ENCODE data around the gene NCOA4.

NCOA4 gene

DNA sequence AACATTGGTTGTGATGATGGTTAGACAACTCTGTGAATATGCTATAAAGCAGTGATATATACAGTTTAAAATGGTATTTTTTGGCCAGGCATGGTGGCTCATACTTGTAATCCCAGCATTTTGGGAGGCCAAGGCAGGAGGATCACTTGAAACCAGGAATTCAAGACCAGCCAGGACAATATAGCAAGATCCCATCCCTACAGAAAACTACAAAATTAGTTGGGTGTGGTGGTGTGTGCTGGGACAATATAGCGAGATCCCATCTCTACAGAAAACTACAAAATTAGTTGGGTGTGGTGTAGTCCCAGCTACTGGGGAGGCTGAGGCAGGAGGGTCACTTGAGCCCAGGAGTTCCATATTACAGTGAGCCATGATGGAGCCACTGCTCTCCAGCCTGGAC lies 43.1 kb upstream of the NCOA4 start:
- H3K27ac ChIP-seq: no peak overlapping the region
- TF ChIP-seq, protein P1, sequence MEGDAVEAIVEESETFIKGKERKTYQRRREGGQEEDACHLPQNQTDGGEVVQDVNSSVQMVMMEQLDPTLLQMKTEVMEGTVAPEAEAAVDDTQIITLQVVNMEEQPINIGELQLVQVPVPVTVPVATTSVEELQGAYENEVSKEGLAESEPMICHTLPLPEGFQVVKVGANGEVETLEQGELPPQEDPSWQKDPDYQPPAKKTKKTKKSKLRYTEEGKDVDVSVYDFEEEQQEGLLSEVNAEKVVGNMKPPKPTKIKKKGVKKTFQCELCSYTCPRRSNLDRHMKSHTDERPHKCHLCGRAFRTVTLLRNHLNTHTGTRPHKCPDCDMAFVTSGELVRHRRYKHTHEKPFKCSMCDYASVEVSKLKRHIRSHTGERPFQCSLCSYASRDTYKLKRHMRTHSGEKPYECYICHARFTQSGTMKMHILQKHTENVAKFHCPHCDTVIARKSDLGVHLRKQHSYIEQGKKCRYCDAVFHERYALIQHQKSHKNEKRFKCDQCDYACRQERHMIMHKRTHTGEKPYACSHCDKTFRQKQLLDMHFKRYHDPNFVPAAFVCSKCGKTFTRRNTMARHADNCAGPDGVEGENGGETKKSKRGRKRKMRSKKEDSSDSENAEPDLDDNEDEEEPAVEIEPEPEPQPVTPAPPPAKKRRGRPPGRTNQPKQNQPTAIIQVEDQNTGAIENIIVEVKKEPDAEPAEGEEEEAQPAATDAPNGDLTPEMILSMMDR (conservative IDR thresholded peaks at IDR 0.05): no peak

DNA sequence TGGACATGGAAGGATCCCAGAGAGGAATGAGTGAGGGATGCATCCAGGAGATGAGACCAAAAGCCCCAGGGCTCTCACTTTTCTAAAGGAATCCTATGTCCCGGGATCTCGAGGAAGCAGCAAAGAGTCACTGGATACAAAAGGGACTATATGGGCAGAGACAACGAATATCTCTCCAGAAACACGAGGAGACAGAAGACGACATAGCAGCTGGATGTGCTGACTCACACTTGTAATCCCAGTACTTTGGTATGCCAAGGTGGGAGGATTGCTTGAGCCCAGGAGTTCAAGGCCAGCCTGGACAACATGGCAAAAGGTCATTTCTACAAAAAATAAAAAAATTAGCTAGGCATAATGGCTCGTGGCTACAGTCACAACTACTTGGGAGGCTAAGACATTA lies 40.3 kb upstream of the NCOA4 start:
- TF ChIP-seq, protein P1 (conservative IDR thresholded peaks at IDR 0.05): no peak

DNA sequence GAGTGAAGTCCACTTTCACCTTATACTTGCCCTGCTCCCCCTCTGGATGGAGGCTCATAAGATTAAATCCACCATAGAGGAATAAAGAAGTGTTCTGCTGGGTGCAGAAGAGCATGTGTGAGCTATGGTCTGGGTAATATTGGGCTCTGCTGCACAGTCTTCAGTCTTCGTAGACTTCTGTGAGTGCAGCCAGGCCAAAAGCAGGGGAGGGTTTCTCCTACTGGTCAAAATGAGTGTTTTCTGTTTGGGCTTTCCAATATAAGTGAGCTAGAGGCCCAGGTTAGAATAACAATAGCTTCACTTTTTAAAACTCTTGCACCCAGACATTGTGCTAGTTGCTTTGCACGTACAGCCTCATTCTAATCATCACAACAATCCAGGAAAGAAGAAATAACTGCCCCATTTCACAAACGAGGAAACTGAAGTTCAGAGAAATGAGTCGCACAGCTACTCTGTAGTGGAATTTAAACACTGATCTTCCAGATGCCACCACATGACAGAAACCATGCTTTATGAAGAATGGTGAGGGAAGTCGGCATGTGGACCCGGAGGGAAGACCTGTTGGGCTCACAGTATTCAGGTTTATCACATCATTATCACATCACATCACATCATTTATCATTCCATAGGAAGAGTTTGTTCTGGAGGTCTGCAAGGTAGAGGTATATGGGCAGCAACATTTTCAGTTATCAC lies 39.5 kb upstream of the NCOA4 start:
- H3K27ac ChIP-seq: no peak overlapping the region
- TF ChIP-seq, protein P1 (conservative IDR thresholded peaks at IDR 0.05): no peak

More for the DNA sequence above, 40.3 kb upstream of the NCOA4 start:
- H3K27ac ChIP-seq: no peak overlapping the region

- TF ChIP-seq, protein P1 (conservative IDR thresholded peaks at IDR 0.05): no peak
- H3K27ac ChIP-seq: peak overlapping the region; percentile 23; the same call in 1 of the 2 replicates
Observed at GRCh38 chr10:46068905-46069304, 38.5 kb upstream of the NCOA4 start.

GRCh38 chr10:46068117-46068516 lies 37.7 kb upstream of the NCOA4 start:
- peak overlapping the region; percentile 23; the same call in 1 of the 2 replicates for H3K27ac ChIP-seq
- TF ChIP-seq, protein P1 (conservative IDR thresholded peaks at IDR 0.05): no peak

GRCh38 chr10:46064269-46064817 lies 33.9 kb upstream of the NCOA4 start:
- peak overlapping the region; percentile 71 for H3K27ac ChIP-seq
- TF ChIP-seq, protein P1 (conservative IDR thresholded peaks at IDR 0.05): no peak

DNA sequence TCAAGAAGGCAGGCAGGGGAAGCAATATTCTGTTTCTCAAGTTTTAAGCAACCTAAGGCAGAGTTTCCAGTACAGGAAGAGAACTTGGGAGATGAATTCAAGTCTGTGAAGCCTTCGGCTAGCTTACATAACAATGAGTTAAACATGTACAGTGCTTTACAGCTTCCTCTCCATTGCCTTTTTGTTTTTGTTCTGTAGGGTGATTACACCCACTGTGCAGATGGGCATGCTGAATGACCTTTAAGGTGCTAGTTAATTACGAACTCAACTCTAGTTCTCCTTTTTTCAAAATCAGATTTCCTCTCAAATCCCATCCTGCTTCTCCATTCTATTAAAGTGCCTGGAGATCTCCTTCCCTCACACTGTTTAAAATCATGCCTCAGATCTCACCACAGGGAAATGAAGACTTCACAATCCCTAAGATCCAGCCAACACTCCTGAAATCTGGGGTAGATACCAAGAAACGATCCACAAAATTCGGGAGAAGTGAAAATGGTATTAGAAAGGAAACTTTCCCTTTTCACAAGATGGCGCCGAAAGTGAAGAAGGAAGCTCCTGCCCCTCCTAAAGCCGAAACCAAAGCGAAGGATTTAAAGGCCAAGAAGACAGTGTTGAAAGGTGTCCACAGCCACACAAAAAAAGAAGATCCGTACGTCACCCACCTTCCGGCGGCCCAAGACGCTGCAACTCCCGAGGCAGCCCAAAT lies 32.5 kb upstream of the NCOA4 start:
- TF ChIP-seq, protein P1 (conservative IDR thresholded peaks at IDR 0.05): no peak

More for the DNA sequence above, 32.5 kb upstream of the NCOA4 start:
- peak overlapping the region; percentile 71; the same call in 1 of the 2 replicates for H3K27ac ChIP-seq

Data from VCaP (cell line).